Measurements from ENCODE around the gene ANKUB1. TPM values are rescaled to one million over a fixed set of nuclear protein-coding genes. Genes with fewer than 3 reads are reported as not detected.

The ANKUB1 gene
- total RNA-seq, 1 donor from 2014 or later, result not detected

DNA sequence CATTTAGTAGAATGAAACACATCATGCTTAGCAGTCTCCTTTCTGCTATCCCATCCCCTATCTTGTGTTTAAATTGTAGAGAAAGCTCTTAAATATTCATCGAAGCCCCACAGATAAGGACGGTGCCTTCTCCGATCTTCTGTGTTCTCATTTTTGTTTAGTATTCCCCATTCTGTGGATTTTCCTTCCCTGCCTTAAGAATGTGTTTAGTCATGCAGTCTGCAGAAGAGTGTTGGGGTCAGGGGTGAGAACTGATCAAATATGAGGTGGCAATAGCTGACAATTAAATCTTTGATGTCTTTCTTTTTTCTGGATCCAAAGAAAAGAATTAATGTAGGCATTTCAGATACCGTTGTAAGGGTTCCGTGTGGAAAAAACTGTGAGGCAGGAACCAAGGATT, 9.3 kb upstream of the ANKUB1 start:
- Mint-ChIP-seq H3K9me3 (no peaks in the 10 kb centered on the region), H3K27me3 (ENCODE audit: insufficient read depth) (peaks cover 23% of the 10 kb centered on the region), H3K27ac (no peak overlapping the region), H3K36me3 (ENCODE audit: low read depth) (no peaks in the 10 kb centered on the region), H3K4me1 (ENCODE audit: low read depth) (no peaks in the 10 kb centered on the region), H3K4me3 (no peak overlapping the region)
- intact Hi-C loops (cut with micrococcal nuclease), result no loop called here
- DNase-seq (ENCODE audit: low spot score), result no peak

DNA sequence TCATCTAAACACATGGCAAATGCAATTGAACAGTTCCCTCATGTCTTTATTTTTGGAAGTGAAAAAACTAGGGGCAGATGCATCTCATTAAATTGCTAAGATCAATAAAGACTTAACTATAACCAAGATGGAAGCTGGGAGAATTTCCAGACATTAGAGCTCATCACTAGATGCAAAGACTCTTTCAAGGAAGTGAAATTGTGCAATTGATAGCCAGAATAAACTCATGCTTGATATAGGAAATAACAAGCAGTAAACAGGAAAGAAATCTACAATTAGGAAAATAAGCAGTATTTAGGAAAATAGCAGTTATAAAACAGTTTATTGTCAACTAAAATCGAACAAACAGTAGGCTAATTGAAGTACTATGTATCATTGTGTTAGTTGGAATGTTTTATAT, 8.8 kb upstream of the ANKUB1 start:
- Mint-ChIP-seq H3K27me3 (ENCODE audit: insufficient read depth) (peaks cover 19% of the 10 kb centered on the region), H3K27ac (no peak overlapping the region), H3K4me3 (no peak overlapping the region), H3K9me3 (no peaks in the 10 kb centered on the region), H3K36me3 (ENCODE audit: low read depth) (no peaks in the 10 kb centered on the region), H3K4me1 (ENCODE audit: low read depth) (no peaks in the 10 kb centered on the region)
- no peak for DNase-seq (ENCODE audit: low spot score)
- intact Hi-C loops (cut with micrococcal nuclease), result no loop called here

DNA sequence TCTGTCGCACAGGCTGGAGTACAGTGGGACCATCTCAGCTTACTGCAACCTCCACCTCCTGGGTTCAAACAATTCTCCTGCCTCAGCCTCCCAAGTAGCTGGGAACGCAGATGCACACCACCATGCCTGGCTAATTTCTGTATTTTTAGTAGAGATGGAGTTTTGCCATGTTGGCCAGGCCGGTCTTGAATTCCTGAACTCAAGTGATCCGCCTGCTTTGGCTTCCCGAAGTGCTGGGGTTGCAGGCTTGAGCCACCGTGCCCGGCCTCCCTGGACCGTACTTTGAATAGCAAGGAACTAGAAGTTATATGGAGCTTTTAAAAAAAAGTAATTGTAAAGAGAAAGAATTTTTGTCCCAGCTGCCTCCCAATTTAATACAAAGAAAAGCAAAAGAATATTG, 8.3 kb upstream of the ANKUB1 start:
- Mint-ChIP-seq H3K9me3 (no peaks in the 10 kb centered on the region), H3K27ac (no peak overlapping the region), H3K4me1 (ENCODE audit: low read depth) (no peaks in the 10 kb centered on the region), H3K36me3 (ENCODE audit: low read depth) (no peaks in the 10 kb centered on the region), H3K27me3 (ENCODE audit: insufficient read depth) (peaks cover 17% of the 10 kb centered on the region), H3K4me3 (no peak overlapping the region)
- DNase-seq (ENCODE audit: low spot score), result no peak
- intact Hi-C loops (cut with micrococcal nuclease), result no loop called here

DNA sequence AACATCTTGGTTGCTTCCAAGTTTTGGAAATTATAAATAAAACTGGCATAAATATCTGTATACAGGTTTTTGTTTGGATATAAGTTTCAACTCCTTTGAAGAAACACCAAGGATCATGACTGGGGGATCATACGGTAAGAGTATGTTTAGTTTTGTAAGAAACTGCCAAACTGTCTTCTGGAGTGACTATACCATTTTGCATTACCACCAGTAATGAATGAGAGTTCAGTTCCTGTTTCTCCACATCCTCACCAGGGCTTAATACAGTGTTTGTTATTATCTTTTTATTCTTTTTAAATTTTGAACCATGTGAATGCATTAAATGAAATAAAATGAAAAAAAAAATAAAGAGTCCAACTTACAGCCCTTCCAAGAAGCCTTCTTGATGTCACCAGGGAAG, 3.7 kb upstream of the ANKUB1 start:
- DNase-seq (ENCODE audit: low spot score), result no peak
- H3K36me3 Mint-ChIP-seq (ENCODE audit: low read depth), result no peaks in the 10 kb centered on the region
- no peaks in the 10 kb centered on the region for H3K9me3 Mint-ChIP-seq
- H3K4me3 Mint-ChIP-seq, result no peak overlapping the region
- peaks cover 12% of the 10 kb centered on the region for H3K27me3 Mint-ChIP-seq (ENCODE audit: insufficient read depth)
- H3K4me1 Mint-ChIP-seq (ENCODE audit: low read depth), result no peaks in the 10 kb centered on the region
- intact Hi-C loops (cut with micrococcal nuclease), result no loop called here
- no peak overlapping the region for H3K27ac Mint-ChIP-seq

DNA sequence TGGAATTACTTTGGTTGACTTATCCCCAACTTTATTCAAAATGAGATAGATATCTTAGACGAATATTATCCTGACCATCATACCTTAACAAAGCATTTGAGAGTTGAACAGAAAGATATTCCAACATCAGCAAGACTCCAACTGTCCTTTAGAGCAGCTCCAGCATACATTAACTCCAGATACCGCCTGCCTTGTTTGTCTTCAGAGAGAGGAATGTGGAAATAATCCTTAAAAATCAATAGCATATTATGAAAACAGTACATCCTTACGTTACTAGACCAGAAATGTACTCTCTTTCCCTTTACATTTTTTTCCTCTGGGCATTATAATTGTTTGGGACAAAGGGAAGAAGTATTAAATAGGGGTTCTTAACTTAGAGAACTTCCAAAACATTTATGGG, 1.7 kb downstream of the ANKUB1 start:
- Mint-ChIP-seq H3K4me3 (no peak overlapping the region), H3K9me3 (no peaks in the 10 kb centered on the region), H3K27me3 (ENCODE audit: insufficient read depth) (peaks cover 21% of the 10 kb centered on the region), H3K27ac (no peak overlapping the region), H3K4me1 (ENCODE audit: low read depth) (no peaks in the 10 kb centered on the region), H3K36me3 (ENCODE audit: low read depth) (no peaks in the 10 kb centered on the region)
- intact Hi-C loops (cut with micrococcal nuclease), result no loop called here
- no peak for DNase-seq (ENCODE audit: low spot score)

DNA sequence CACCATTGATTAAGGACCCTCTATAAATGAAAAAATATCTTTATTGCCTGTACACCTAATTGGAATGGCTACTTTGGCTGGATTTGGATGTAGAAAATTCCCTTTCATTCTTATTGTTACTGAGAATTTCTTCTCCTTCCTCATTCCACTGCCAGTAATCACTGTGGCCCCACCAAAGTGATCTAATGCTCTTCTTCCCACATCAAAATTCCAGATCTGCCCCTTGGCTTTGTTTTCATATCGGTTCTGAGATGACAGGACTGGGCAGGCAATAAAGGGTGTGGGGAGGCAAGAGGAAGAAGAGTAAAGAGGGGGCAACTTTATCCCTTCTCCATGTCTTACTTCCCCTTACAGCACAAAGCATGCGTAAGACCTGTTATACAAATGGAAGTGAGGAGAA, 2.1 kb downstream of the ANKUB1 start:
- Mint-ChIP-seq H3K4me1 (ENCODE audit: low read depth) (no peaks in the 10 kb centered on the region), H3K27me3 (ENCODE audit: insufficient read depth) (peaks cover 21% of the 10 kb centered on the region), H3K9me3 (no peaks in the 10 kb centered on the region), H3K36me3 (ENCODE audit: low read depth) (no peaks in the 10 kb centered on the region), H3K4me3 (no peak overlapping the region), H3K27ac (no peak overlapping the region)
- no peak for DNase-seq (ENCODE audit: low spot score)
- intact Hi-C loops (cut with micrococcal nuclease), result no loop called here

DNA sequence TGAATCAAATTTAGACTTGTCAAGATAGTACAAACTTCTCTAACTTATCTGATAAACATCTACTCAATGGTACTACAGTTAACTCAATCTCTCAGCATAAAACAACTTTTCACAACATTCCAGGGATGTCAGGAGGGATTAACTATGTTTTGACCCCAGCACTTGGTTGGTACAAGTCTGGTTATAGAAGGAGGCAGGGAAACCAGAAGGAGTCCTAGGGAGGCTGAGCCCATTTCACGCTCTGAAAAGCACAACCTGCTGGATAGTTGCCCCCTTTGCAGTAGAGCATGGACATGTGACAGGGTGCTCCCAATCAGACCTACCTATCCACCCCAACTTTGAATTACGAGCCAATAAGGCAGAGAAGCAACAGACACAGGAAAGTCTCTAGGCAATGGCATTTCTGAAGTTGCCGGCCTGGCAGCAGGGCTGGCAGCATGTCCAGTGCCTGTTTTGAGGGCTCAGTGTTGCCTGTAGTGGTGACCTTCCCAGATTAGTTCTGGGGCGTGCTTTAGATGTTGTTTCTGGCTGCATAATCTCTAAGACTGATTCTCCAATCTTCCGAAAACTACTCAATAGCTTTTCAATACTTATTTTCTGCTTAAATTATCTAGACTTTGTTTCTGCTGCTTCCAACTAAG, 8.2 kb downstream of the ANKUB1 start:
- Mint-ChIP-seq H3K27me3 (ENCODE audit: insufficient read depth) (peaks cover 17% of the 10 kb centered on the region), H3K4me3 (no peak overlapping the region), H3K36me3 (ENCODE audit: low read depth) (no peaks in the 10 kb centered on the region), H3K27ac (no peak overlapping the region), H3K9me3 (no peaks in the 10 kb centered on the region), H3K4me1 (ENCODE audit: low read depth) (no peaks in the 10 kb centered on the region)
- intact Hi-C loops (cut with micrococcal nuclease), result no loop called here
- no peak for DNase-seq (ENCODE audit: low spot score)

DNA sequence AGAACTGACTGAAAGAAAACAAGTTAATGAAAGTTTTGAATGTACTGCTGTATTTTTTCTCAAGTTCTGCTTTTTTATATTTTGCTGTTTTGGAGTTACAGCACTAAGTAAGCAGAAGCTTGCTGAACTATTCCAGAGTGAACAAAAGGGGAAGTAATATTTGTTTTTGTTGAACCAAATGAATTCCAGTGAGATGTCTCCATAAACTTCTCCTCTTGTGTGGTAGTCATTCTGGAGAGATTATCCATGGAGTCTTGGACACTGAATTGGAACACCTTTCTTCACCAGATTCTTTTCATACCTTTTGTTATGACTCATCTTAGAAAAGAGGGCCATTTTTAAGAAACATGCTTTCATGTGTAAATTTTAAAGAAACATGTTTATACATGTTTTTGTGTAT, 8.8 kb downstream of the ANKUB1 start:
- no peak for DNase-seq (ENCODE audit: low spot score)
- Mint-ChIP-seq H3K27me3 (ENCODE audit: insufficient read depth) (peaks cover 16% of the 10 kb centered on the region), H3K27ac (no peak overlapping the region), H3K36me3 (ENCODE audit: low read depth) (no peaks in the 10 kb centered on the region), H3K9me3 (no peaks in the 10 kb centered on the region), H3K4me1 (ENCODE audit: low read depth) (no peaks in the 10 kb centered on the region), H3K4me3 (no peak overlapping the region)
- intact Hi-C loops (cut with micrococcal nuclease), result no loop called here

DNA sequence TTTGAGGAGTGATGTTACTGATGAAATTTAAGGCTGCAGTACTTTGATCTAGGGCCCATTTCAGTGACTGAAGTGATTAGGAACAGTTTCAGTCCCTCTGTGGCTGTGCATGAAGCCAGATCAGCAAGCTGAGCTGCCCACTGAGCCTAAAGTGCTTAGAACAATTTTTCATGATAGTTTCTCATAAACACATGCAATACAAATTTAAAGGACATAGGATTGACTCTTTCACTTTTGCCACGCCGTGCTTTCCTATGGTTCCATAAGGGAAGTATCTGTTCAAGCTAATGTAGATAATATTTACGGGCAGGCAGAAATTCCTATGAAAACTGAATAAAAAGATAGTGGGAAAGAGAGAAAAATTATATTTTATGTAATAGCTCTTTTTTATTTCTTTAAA, 10.6 kb downstream of the ANKUB1 start:
- H3K9me3 Mint-ChIP-seq, result no peaks in the 10 kb centered on the region
- DNase-seq (ENCODE audit: low spot score), result no peak
- no peaks in the 10 kb centered on the region for H3K4me1 Mint-ChIP-seq (ENCODE audit: low read depth)
- intact Hi-C loops (cut with micrococcal nuclease), result no loop called here
- H3K36me3 Mint-ChIP-seq (ENCODE audit: low read depth), result no peaks in the 10 kb centered on the region
- H3K27ac Mint-ChIP-seq, result no peak overlapping the region
- peaks cover 2% of the 10 kb centered on the region for H3K27me3 Mint-ChIP-seq (ENCODE audit: insufficient read depth)
- H3K4me3 Mint-ChIP-seq, result no peak overlapping the region

DNA sequence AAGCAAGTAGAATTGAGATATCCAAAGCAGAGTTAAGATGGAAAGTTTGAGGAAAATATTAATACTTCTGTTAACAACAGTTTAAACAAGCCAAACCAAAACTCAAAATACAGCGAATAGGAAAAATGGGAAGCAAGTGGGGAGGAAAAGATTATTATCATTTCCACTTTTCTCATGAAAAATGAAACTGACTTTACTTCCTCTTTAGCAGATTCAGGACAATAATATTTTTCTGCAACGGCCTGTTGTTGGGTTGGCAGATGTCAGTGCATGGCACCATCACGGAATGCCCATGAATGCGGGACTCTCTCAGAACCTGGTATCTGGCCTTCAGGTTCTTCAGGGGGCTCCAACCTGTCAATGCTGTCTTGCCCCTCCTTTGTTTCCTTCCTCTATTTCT, 11.1 kb downstream of the ANKUB1 start:
- no peaks in the 10 kb centered on the region for H3K36me3 Mint-ChIP-seq (ENCODE audit: low read depth)

DNA sequence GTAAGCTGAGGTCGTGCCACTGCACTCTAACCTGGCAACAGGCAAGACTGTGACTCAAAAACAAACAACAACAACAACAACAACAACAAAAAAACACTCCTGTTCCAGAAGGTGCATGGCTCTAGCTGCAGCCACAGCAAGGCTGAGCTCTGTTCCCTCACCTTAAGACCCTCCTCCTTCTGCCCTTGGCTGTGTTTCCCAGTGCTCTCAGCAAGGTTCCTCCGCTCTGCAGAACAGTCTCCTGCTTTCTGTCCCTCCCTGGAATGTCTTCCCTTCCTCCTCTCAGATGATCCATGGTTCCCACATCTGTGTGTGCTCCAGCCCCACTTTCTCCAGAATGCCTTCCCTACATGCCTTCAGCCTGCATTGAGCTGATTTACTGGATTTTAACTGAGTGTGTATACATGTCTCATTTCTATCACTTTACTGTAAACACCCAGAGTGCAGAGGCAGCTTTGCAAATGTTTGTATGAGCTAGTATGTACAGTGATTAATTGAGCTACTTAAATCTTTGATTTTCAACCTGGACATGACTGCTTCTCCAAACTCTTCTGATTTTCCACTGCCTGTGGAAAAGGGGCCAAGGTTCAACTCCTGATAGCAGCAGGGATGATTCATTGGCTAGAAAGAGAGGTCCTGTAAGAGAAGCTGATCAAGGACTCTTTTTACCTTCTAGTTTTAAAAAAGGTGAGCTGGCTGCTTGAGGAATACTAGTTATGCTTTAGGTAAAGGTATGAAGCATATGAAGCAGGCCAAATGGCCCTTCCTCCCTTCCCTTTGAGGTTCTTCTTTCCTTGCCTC, 14.7 kb downstream of the ANKUB1 start:
- no peaks in the 10 kb centered on the region for H3K36me3 Mint-ChIP-seq (ENCODE audit: low read depth)
- DNase-seq (ENCODE audit: low spot score), result no peak
- no peak overlapping the region for H3K27ac Mint-ChIP-seq
- no peak overlapping the region for H3K4me3 Mint-ChIP-seq
- intact Hi-C loops (cut with micrococcal nuclease), result no loop called here
- H3K4me1 Mint-ChIP-seq (ENCODE audit: low read depth), result no peaks in the 10 kb centered on the region
- no peaks in the 10 kb centered on the region for H3K9me3 Mint-ChIP-seq
- H3K27me3 Mint-ChIP-seq (ENCODE audit: insufficient read depth), result peaks cover 2% of the 10 kb centered on the region

More for the DNA sequence above, 11.1 kb downstream of the ANKUB1 start:
- Mint-ChIP-seq H3K4me1 (ENCODE audit: low read depth) (no peaks in the 10 kb centered on the region), H3K4me3 (no peak overlapping the region), H3K27me3 (ENCODE audit: insufficient read depth) (peaks cover 2% of the 10 kb centered on the region), H3K9me3 (no peaks in the 10 kb centered on the region), H3K27ac (no peak overlapping the region)
- DNase-seq (ENCODE audit: low spot score), result no peak
- intact Hi-C loops (cut with micrococcal nuclease), result no loop called here

DNA sequence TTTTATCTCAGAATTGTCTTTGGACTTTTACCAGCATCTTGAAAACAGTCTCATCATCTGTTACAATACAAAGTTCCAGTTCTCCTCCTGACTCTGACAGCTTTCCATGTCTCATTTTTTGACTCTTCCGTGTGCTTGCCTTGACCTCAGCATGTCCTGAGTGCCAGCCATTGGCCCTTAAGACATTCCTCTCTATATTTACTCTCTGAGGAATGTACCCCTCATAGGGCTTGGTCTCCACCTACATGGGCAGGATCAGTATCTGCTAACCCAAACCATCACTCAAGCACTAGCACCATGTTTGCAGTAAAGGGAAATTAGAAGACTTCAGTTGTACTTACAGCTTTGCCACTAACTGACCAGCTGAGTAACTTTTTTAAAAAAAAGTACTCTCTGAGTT, 16.2 kb downstream of the ANKUB1 start:
- no peaks in the 10 kb centered on the region for H3K9me3 Mint-ChIP-seq
- no peaks in the 10 kb centered on the region for H3K36me3 Mint-ChIP-seq (ENCODE audit: low read depth)
- no peaks in the 10 kb centered on the region for H3K4me1 Mint-ChIP-seq (ENCODE audit: low read depth)
- peaks cover 2% of the 10 kb centered on the region for H3K27me3 Mint-ChIP-seq (ENCODE audit: insufficient read depth)
- intact Hi-C loops (cut with micrococcal nuclease), result no loop called here
- H3K27ac Mint-ChIP-seq, result no peak overlapping the region
- no peak overlapping the region for H3K4me3 Mint-ChIP-seq
- DNase-seq (ENCODE audit: low spot score), result no peak

DNA sequence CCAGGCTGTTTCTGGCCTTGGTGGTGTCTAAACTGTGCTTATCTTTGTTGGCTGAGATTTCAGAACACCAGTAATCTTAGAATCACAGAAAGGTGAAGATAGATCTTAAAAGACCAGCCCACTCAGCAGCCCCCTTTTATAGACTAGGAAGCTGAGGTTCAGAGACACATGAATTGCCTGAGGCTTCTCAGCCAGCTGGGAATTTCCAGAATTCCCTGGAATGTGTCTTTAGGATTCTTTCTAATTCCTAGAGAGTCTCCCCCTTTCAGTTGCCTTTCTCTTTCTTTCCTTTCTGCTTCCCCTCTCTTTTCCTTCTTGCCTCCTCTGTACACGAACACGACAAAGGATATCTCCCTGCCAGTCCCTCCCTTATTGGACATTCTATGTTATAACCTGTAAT, 19.5 kb downstream of the ANKUB1 start:
- Mint-ChIP-seq H3K36me3 (ENCODE audit: low read depth) (no peaks in the 10 kb centered on the region), H3K27me3 (ENCODE audit: insufficient read depth) (peaks cover 12% of the 10 kb centered on the region), H3K4me3 (no peak overlapping the region), H3K4me1 (ENCODE audit: low read depth) (no peaks in the 10 kb centered on the region), H3K9me3 (no peaks in the 10 kb centered on the region), H3K27ac (no peak overlapping the region)
- intact Hi-C loops (cut with micrococcal nuclease), result loop anchor here (5.0 kb wide), 1 partner anchor 281 kb away; no protein-coding TSS in a partner anchor
- no peak for DNase-seq (ENCODE audit: low spot score)
